Measurements from ENCODE around the gene DPCD.

DNA sequence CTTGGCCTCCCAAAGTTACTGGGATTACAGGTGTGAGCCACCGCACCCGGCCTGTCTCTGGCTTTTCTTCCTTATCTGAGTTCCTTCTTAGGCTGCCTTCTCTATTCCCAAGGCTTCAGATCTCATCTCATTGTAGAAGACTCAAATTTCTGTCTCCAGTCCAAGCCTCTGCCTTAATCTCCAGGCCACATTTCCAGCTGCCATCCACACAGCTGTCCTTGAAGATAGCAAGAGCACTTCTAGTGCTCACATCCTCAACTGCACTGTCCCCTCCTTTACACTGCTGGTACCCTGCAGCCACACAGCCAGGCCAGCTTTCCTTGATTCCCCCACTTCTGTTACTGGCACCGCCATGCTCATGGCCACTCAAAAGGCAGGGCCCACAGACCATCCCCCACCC, 35.7 kb upstream of the DPCD start:
- TF ChIP-seq, protein P1, sequence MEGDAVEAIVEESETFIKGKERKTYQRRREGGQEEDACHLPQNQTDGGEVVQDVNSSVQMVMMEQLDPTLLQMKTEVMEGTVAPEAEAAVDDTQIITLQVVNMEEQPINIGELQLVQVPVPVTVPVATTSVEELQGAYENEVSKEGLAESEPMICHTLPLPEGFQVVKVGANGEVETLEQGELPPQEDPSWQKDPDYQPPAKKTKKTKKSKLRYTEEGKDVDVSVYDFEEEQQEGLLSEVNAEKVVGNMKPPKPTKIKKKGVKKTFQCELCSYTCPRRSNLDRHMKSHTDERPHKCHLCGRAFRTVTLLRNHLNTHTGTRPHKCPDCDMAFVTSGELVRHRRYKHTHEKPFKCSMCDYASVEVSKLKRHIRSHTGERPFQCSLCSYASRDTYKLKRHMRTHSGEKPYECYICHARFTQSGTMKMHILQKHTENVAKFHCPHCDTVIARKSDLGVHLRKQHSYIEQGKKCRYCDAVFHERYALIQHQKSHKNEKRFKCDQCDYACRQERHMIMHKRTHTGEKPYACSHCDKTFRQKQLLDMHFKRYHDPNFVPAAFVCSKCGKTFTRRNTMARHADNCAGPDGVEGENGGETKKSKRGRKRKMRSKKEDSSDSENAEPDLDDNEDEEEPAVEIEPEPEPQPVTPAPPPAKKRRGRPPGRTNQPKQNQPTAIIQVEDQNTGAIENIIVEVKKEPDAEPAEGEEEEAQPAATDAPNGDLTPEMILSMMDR (IDR thresholded peaks at IDR 0.05): no peak
- no peak for TF ChIP-seq POLR2A (IDR thresholded peaks at IDR 0.05)
